Measurements from ENCODE around the gene LTF. TPM values are rescaled to one million over a fixed set of nuclear protein-coding genes. Genes with fewer than 3 reads are reported as not detected.

LTF gene
- 0.59 and 0.72 TPM in 2 replicates for total RNA-seq

- Histone ChIP-seq H2AFZ (ENCODE audit: low read length) (no peak within 1 kb of the TSS), H3K9me3 (ENCODE audit: low read depth, low read length) (no peaks in the 10 kb centered on the region), H3K4me2 (ENCODE audit: insufficient read depth, low read length) (no peak within 1 kb of the TSS), H4K20me1 (ENCODE audit: insufficient read depth, low read length) (no peaks in the 10 kb centered on the region), H3K4me3 (ENCODE audit: insufficient read depth, low read length) (no peak within 1 kb of the TSS), H3K4me1 (ENCODE audit: insufficient read depth, low read length) (no peaks in the 10 kb centered on the region), H3K27me3 (ENCODE audit: insufficient read depth, low read length) (peaks cover 48% of the 10 kb centered on the region), H3K27ac (ENCODE audit: low read depth, low read length) (no peak within 1 kb of the TSS), H3K36me3 (ENCODE audit: insufficient read depth, low read length) (no peaks in the 10 kb centered on the region), H3K79me2 (ENCODE audit: insufficient read depth, low read length) (no peaks in the 10 kb centered on the region)
- no peak for DNase-seq (ENCODE audit: insufficient read length, low spot score, missing footprints)
- TF ChIP-seq, protein P1, sequence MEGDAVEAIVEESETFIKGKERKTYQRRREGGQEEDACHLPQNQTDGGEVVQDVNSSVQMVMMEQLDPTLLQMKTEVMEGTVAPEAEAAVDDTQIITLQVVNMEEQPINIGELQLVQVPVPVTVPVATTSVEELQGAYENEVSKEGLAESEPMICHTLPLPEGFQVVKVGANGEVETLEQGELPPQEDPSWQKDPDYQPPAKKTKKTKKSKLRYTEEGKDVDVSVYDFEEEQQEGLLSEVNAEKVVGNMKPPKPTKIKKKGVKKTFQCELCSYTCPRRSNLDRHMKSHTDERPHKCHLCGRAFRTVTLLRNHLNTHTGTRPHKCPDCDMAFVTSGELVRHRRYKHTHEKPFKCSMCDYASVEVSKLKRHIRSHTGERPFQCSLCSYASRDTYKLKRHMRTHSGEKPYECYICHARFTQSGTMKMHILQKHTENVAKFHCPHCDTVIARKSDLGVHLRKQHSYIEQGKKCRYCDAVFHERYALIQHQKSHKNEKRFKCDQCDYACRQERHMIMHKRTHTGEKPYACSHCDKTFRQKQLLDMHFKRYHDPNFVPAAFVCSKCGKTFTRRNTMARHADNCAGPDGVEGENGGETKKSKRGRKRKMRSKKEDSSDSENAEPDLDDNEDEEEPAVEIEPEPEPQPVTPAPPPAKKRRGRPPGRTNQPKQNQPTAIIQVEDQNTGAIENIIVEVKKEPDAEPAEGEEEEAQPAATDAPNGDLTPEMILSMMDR (IDR thresholded peaks at IDR 0.05; ENCODE audit: extremely low read depth, low read depth, low read length), result no peak
Measured at GRCh38 chr3:46464326-46465195, at the start of gene LTF. TSS of gene LTF (minus strand) at chr3:46464905. CDS start at chr3:46464867, 38 bp downstream.

- H3K9me3 ChIP-seq (ENCODE audit: low read depth, low read length), result no peaks in the 10 kb centered on the region
- H3K36me3 ChIP-seq (ENCODE audit: insufficient read depth, low read length), result no peaks in the 10 kb centered on the region
- H4K20me1 ChIP-seq (ENCODE audit: insufficient read depth, low read length), result no peaks in the 10 kb centered on the region
- no peak overlapping the region for H3K4me2 ChIP-seq (ENCODE audit: insufficient read depth, low read length)
- no peaks in the 10 kb centered on the region for H3K79me2 ChIP-seq (ENCODE audit: insufficient read depth, low read length)
- H3K27ac ChIP-seq (ENCODE audit: low read depth, low read length), result no peak overlapping the region
- no peak overlapping the region for H2AFZ ChIP-seq (ENCODE audit: low read length)
- DNase-seq (ENCODE audit: insufficient read length, low spot score, missing footprints), result no peak
- H3K4me3 ChIP-seq (ENCODE audit: insufficient read depth, low read length), result no peak overlapping the region
- TF ChIP-seq, protein P1 (IDR thresholded peaks at IDR 0.05; ENCODE audit: extremely low read depth, low read depth, low read length), result no peak
- peaks cover 11% of the 10 kb centered on the region for H3K4me1 ChIP-seq (ENCODE audit: insufficient read depth, low read length)
- no peaks in the 10 kb centered on the region for H3K27me3 ChIP-seq (ENCODE audit: insufficient read depth, low read length)
Measured at GRCh38 chr3:46512191-46512749, 47.6 kb upstream of the LTF start.

- DNase-seq (ENCODE audit: insufficient read length, low spot score, missing footprints), result no peak
- Histone ChIP-seq H3K4me3 (ENCODE audit: insufficient read depth, low read length) (no peak overlapping the region), H4K20me1 (ENCODE audit: insufficient read depth, low read length) (no peaks in the 10 kb centered on the region), H3K27ac (ENCODE audit: low read depth, low read length) (no peak overlapping the region), H3K9me3 (ENCODE audit: low read depth, low read length) (no peaks in the 10 kb centered on the region), H2AFZ (ENCODE audit: low read length) (no peak overlapping the region), H3K79me2 (ENCODE audit: insufficient read depth, low read length) (no peaks in the 10 kb centered on the region), H3K4me1 (ENCODE audit: insufficient read depth, low read length) (no peaks in the 10 kb centered on the region), H3K36me3 (ENCODE audit: insufficient read depth, low read length) (no peaks in the 10 kb centered on the region), H3K27me3 (ENCODE audit: insufficient read depth, low read length) (no peaks in the 10 kb centered on the region), H3K4me2 (ENCODE audit: insufficient read depth, low read length) (no peak overlapping the region)
- TF ChIP-seq, protein P1 (IDR thresholded peaks at IDR 0.05; ENCODE audit: extremely low read depth, low read depth, low read length), result no peak
Measured at GRCh38 chr3:46509661-46510187, 45.0 kb upstream of the LTF start.

All from osteoblast (primary cell).